Activated CD8-positive, alpha-beta memory T cell treated with anti-CD3 and anti-CD28 coated beads, Interleukin-2, amount 50 U/mL, for 24 hours (primary cell): ENCODE data around the gene DPYSL5.

Experiments
- DNase-seq: peaks from one replicate; pipeline ENCODE4 v3.0.0-alpha.2; 2020; ENCODE audit errors: extremely low read depth

Gene DPYSL5

GRCh38 chr2:26993768-26994167, 145.8 kb downstream of the DPYSL5 start:
- no peak for DNase-seq

- no peak for DNase-seq
These were observed 147.1 kb downstream of the DPYSL5 start for GRCh38 chr2:26994983-26995382.

GRCh38 chr2:26997394-26997793, 149.5 kb downstream of the DPYSL5 start:
- no peak for DNase-seq

- DNase-seq = no peak
These were observed 150.4 kb downstream of the DPYSL5 start for GRCh38 chr2:26998323-26998722.
